ENCODE data around the gene ZBTB3. TPM values are rescaled to one million over a fixed set of nuclear protein-coding genes. Genes with fewer than 3 reads are reported as not detected.

ZBTB3 gene
- total and polyA plus RNA-seq, 9 of the 15 experiments (the other 6 are each of a cell fraction or from before 2014, with no cell fraction given) = 1.9 to 10.0 (median 4.9) TPM

DNA sequence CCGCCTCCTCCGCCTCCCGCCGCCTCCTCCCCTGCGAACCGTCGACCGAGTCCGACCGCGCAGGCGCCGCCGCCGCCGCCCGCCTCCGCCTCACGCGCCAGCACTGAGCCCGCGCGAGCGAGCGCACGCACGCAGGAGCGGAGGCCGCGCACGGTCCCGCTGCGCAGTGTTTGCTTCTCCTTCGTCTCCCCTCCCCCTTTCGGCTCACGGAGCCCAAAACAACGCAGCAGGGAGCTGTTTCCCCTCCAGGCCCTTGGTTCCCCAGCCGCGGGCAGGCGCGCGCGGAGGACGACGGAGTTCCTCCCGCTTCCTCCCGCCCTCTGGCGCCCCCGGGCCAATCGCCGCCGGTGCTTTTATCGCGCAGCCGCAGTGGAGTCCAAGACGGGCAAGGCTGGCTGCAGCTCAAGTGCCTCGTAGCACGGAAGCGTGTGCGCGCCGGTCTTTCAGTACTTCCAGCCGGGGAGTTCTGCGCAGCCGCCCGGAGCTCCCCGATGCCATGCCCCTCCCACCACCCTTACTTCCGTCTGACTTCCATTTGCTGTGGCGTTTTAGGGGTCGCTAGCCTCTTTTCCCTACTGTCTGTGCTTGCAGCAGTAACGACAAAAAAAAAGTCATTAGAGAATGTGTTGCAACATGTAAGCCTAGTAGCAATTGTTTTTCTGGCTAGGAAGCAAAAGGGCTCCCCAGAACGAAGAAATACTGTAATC lies 26.6 kb downstream of the ZBTB3 start, which contains the start of gene HNRNPUL2 (continued):
- TF ChIP-seq ZBTB49 (CRISPR knock-in tag; IDR thresholded peaks at IDR 0.05; ENCODE audit: borderline replicate concordance) (no peak), PYGO2 (tag; IDR thresholded peaks at IDR 0.05) (no peak), SRSF9 (IDR thresholded peaks at IDR 0.05; ENCODE audit: borderline replicate concordance, low read depth, low read length) (no peak), RFX7 (CRISPR knock-in tag; IDR thresholded peaks at IDR 0.05) (no peak), CEBPG (CRISPR knock-in tag; IDR thresholded peaks at IDR 0.05) (no peak), CEBPG (tag; conservative IDR thresholded peaks at IDR 0.05 in 1 of 2, IDR thresholded peaks at IDR 0.05 in 1 of 2) (no peak; a peak in 1 of 4 replicates), CHCHD3 (CRISPR knock-in tag; IDR thresholded peaks at IDR 0.05) (no peak; the same call in 1 of the 2 replicates), NCOA4 (IDR thresholded peaks at IDR 0.05; ENCODE audit: partially characterized antibody) (no peak), PURB (CRISPR knock-in tag; IDR thresholded peaks at IDR 0.05; ENCODE audit: low read depth) (no peak), ZNF407 (IDR thresholded peaks at IDR 0.05; ENCODE audit: low read depth) (no peak), PATZ1 (CRISPR knock-in tag; IDR thresholded peaks at IDR 0.05; ENCODE audit: borderline replicate concordance) (no peak), TCFL5 (CRISPR knock-in tag; conservative IDR thresholded peaks at IDR 0.05) (no peak), FOXA3 (CRISPR knock-in tag; conservative IDR thresholded peaks at IDR 0.05 in 1 of 2, IDR thresholded peaks at IDR 0.05 in 1 of 2) (no peak; a peak in 1 of 4 replicates), BRD9 (IDR thresholded peaks at IDR 0.05; ENCODE audit: low read depth, partially characterized antibody) (no peak)

Data from K562 (cell line).